Progenitor cell of endocrine pancreas (in vitro differentiated cells): ENCODE data around the gene IFI6. TPM values are rescaled to one million over a fixed set of nuclear protein-coding genes. Genes with fewer than 3 reads are reported as not detected.

Experiments used
- DNase-seq: peaks from one replicate; pipeline ENCODE4 v3.0.0; 2021; ENCODE audit warnings: low spot score; ENCODE audit not compliant: unreplicated experiment
- H3K27ac Mint-ChIP-seq: 2 replicates; pipeline ENCODE4 v1.8.0; 2021; ENCODE audit warnings: mild to moderate bottlenecking, moderate library complexity, mixed read lengths
- H3K27me3 Mint-ChIP-seq: 2 replicates; pipeline ENCODE4 v1.8.0; 2021; ENCODE audit warnings: mixed read lengths
- H3K36me3 Mint-ChIP-seq: 2 replicates; pipeline ENCODE4 v1.8.0; 2022; ENCODE audit warnings: mixed read lengths; ENCODE audit not compliant: insufficient read depth
- H3K4me1 Mint-ChIP-seq: 2 replicates; pipeline ENCODE4 v1.8.0; 2021; ENCODE audit warnings: low read depth, mixed read lengths
- H3K4me3 Mint-ChIP-seq: 2 replicates; pipeline ENCODE4 v1.8.0; 2021; ENCODE audit warnings: low read depth, mild to moderate bottlenecking, moderate library complexity, mixed read lengths
- H3K9me3 Mint-ChIP-seq: 2 replicates; pipeline ENCODE4 v1.8.0; 2021; ENCODE audit warnings: low read depth, mixed read lengths
- CTCF ChIP-seq: fragments of 200-600 bp; sonication (generic); IDR thresholded peaks from one replicate; pipeline ENCODE4 v1.5.0; 2021; ENCODE audit warnings: antibody characterized with exemption, mild to moderate bottlenecking; ENCODE audit not compliant: unreplicated experiment
- total RNA-seq: library from RNA; stranded (reverse); gene quantifications from 2 replicates; pipeline ENCODE4 v1.2.1, GENCODE V29; 2021

Gene IFI6
- total RNA-seq, 1 donor from 2014 or later: 4.4 TPM

- no peaks in the 10 kb centered on the region for H3K36me3 Mint-ChIP-seq
- no peak overlapping the region for H3K4me3 Mint-ChIP-seq
- H3K27me3 Mint-ChIP-seq: peaks cover 31% of the 10 kb centered on the region
- no peak for TF ChIP-seq CTCF
- DNase-seq: no peak
- no peaks in the 10 kb centered on the region for H3K9me3 Mint-ChIP-seq
- H3K4me1 Mint-ChIP-seq: no peaks in the 10 kb centered on the region
- H3K27ac Mint-ChIP-seq: no peak overlapping the region
Measured at GRCh38 chr1:27638805-27639204, 33.2 kb downstream of the IFI6 start.

- H3K4me1 Mint-ChIP-seq: no peaks in the 10 kb centered on the region
- TF ChIP-seq CTCF: no peak
- DNase-seq: no peak
- no peak overlapping the region for H3K27ac Mint-ChIP-seq
- H3K36me3 Mint-ChIP-seq: no peaks in the 10 kb centered on the region
- H3K9me3 Mint-ChIP-seq: no peaks in the 10 kb centered on the region
- peaks cover 34% of the 10 kb centered on the region for H3K27me3 Mint-ChIP-seq
- H3K4me3 Mint-ChIP-seq: no peak overlapping the region
Measured at GRCh38 chr1:27638047-27638734, 33.8 kb downstream of the IFI6 start.

GRCh38 chr1:27635396-27636142, 36.4 kb downstream of the IFI6 start:
- Mint-ChIP-seq H3K4me3 (peak overlapping the region; percentile 41), H3K9me3 (no peaks in the 10 kb centered on the region), H3K4me1 (no peaks in the 10 kb centered on the region), H3K36me3 (no peaks in the 10 kb centered on the region), H3K27me3 (peaks cover 60% of the 10 kb centered on the region), H3K27ac (no peak overlapping the region)
- no peak for DNase-seq
- TF ChIP-seq CTCF: no peak

GRCh38 chr1:27634985-27635367, 37.0 kb downstream of the IFI6 start, which contains the start of gene FGR:
FGR (minus strand) TSS chr1:27635185; CDS start chr1:27623916, 11,269 bp downstream.
- Mint-ChIP-seq H3K27ac (no peak within 1 kb of the TSS), H3K4me1 (no peaks in the 10 kb centered on the region), H3K36me3 (no peaks in the 10 kb centered on the region), H3K27me3 (peaks cover 61% of the 10 kb centered on the region), H3K9me3 (no peaks in the 10 kb centered on the region), H3K4me3 (peak within 1 kb of the TSS; percentile 41)
- no peak for TF ChIP-seq CTCF
- no peak for DNase-seq

- peaks cover 64% of the 10 kb centered on the region for H3K27me3 Mint-ChIP-seq
- peak overlapping the region; percentile 35 for H3K4me3 Mint-ChIP-seq
Measured at GRCh38 chr1:27634177-27634984, 37.6 kb downstream of the IFI6 start.

More at GRCh38 chr1:27634177-27634984, 37.6 kb downstream of the IFI6 start:
- no peak overlapping the region for H3K27ac Mint-ChIP-seq
- H3K9me3 Mint-ChIP-seq: no peaks in the 10 kb centered on the region
- TF ChIP-seq CTCF: no peak
- no peak for DNase-seq
- H3K36me3 Mint-ChIP-seq: no peaks in the 10 kb centered on the region
- H3K4me1 Mint-ChIP-seq: no peaks in the 10 kb centered on the region
